Measurements from ENCODE around the gene FRMD4A. TPM values are rescaled to one million over a fixed set of nuclear protein-coding genes. Genes with fewer than 3 reads are reported as not detected.

FRMD4A gene
- total RNA-seq, 5 donors from 2014 or later (not counting 1 experiment from before 2014, with no cell fraction given): 1.3 to 1.8 (median 1.4) TPM

DNA sequence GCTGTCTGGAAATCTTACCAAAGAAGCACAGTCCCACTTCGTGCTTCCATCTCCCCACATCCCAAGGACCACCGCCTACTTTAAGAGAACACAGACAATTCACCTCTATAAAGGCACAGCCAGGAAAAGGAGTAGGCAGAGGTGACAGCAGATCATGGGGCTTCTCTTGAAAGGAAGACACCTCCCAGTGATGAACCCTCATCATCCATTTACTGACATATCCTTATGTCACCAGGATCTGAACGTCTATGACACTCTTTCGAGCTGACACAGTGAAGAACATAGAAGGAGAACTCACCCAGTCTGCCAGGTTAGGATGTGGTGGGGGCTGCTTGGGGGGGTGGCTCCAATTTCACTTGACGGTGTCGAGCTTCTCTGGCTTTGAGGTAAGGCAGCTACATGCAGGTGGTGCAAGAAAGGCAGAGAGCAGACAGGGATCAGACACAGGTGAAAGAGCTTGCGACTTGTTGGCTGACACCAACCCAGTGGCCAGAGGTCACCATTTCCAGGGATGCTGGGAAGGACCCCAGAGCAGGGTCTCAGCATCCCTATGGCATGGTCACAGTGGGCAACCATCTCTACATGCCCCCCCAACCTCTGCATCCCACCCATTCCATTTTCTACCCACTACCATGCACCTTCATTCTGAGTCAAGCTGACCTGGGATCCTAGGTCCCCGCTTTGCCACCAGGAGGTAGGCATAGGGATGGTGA lies 676.5 kb downstream of the FRMD4A start:
- 87% methylated on average over 7 of the region's 8 CpGs for WGBS (ENCODE audit: insufficient coverage)
- Histone ChIP-seq H3K27ac (ENCODE audit: low read length) (no peak overlapping the region), H3K27me3 (replicated peaks in 1 of 2; ENCODE audit: control insufficient read depth in 2 of 2, extremely low read depth in 1 of 2, insufficient read depth in 2 of 2, low read length in 1 of 2) (peaks cover 0 to 5% of the 10 kb centered on the region in 2 experiments), H3K4me1 (ENCODE audit: control insufficient read depth in 1 of 2, extremely low read depth in 1 of 2, insufficient read depth in 2 of 2, low read length in 2 of 2) (peaks cover 7 to 8% of the 10 kb centered on the region in 2 experiments), H3K4me3 (ENCODE audit: control insufficient read depth in 1 of 2, extremely low read depth in 1 of 2, low read length in 1 of 2) (no peak overlapping the region), H3K36me3 (ENCODE audit: control insufficient read depth in 2 of 2, extremely low read depth in 1 of 2, insufficient read depth in 1 of 2, low read length in 1 of 2) (peaks cover 0 to 6% of the 10 kb centered on the region in 2 donors), H3K9me3 (no peaks in the 10 kb centered on the region)
- Mint-ChIP-seq H3K27ac (no peak overlapping the region), H3K9me3 (no peaks in the 10 kb centered on the region), H3K27me3 (no peaks in the 10 kb centered on the region), H3K4me3 (no peak overlapping the region), H3K36me3 (peaks cover 17% of the 10 kb centered on the region), H3K4me1 (peaks cover 0 to 10% (median 3%) of the 10 kb centered on the region in 3 donors)
- POLR2A ChIA-PET: no interaction called here
- no peak for ATAC-seq (replicated peaks in 1 of 4)
- CTCF ChIA-PET: no interaction called here
- no peak for DNase-seq

DNA sequence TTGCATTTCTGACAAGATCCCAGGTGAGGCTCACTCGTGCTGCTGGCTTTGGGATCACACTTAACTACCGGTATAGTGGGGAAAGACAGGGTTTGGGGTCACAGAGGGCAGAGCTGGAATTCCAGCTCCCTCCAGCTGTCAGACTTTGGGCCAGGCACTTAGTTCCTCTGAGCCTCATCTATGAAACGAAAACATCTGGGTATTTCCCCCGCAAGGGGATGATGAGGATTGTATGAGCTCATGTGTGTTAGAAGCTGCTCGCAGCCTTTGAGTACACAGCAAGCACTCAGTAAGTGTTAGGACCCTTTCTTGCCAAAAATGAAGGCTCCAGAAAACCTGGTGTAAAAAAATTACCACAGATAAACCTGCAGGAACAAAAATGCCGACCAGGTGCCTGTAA lies 677.9 kb downstream of the FRMD4A start:
- peaks cover 24% of the 10 kb centered on the region for H3K36me3 Mint-ChIP-seq
- Histone ChIP-seq H3K4me3 (ENCODE audit: control insufficient read depth in 1 of 2, extremely low read depth in 1 of 2, low read length in 1 of 2) (no peak overlapping the region), H3K27ac (ENCODE audit: low read length) (no peak overlapping the region), H3K4me1 (ENCODE audit: control insufficient read depth in 1 of 2, extremely low read depth in 1 of 2, insufficient read depth in 2 of 2, low read length in 2 of 2) (peaks cover 0 to 4% of the 10 kb centered on the region in 2 experiments), H3K27me3 (replicated peaks in 1 of 2; ENCODE audit: control insufficient read depth in 2 of 2, extremely low read depth in 1 of 2, insufficient read depth in 2 of 2, low read length in 1 of 2) (no peaks in the 10 kb centered on the region), H3K9me3 (no peaks in the 10 kb centered on the region), H3K36me3 (ENCODE audit: control insufficient read depth in 2 of 2, extremely low read depth in 1 of 2, insufficient read depth in 1 of 2, low read length in 1 of 2) (peaks cover 3 to 6% of the 10 kb centered on the region in 2 donors)
- ChIA-PET CTCF (no interaction called here), POLR2A (no interaction called here)
- H3K4me1 Mint-ChIP-seq: peaks cover 9 to 11% (median 11%) of the 10 kb centered on the region in 3 donors
- no peaks in the 10 kb centered on the region for H3K9me3 Mint-ChIP-seq
- ATAC-seq (replicated peaks in 1 of 4) (no peak), DNase-seq (no peak)
- WGBS (ENCODE audit: insufficient coverage): 100% methylated on average over 2 of the region's 6 CpGs
- H3K4me3 Mint-ChIP-seq: no peak overlapping the region
- H3K27me3 Mint-ChIP-seq: no peaks in the 10 kb centered on the region
- H3K27ac Mint-ChIP-seq: no peak overlapping the region

DNA sequence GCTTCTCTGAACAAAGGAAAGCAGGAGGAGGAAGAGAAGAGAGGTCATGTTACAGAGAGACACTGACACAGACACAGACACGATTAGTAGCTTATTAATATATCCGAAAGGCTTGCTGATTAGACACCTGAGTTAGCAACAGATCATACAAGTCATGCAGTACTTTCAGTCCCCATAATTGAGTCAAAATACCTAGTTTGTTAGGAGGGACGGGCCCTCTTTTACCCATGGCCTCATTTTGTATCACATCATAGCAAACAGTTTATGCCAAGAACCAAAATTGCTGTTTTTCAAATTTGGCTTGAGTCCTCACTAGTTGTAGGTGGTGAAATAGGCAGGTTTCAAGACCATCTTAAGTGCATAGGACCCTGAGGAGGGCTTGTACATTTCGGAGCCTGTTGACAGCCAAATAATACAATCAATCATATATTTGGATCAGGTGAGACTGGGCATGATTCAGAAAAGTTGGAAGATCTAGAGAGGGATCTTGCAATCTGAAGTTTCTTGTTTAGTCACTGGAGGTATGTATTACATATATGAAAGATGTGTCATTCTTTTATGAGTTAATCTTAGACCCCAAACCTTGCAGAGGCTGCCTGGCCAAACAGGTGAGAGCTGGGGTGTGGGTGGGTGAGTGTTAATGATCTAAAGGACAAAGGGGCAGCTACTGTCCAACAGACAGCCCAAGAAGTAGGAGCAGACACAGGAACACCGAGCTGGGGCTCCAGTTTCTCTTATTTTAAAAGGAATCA lies 678.6 kb downstream of the FRMD4A start:
- no peak overlapping the region for H3K4me3 Mint-ChIP-seq
- no peaks in the 10 kb centered on the region for H3K27me3 Mint-ChIP-seq
- H3K27me3 ChIP-seq (replicated peaks in 1 of 2; ENCODE audit: control insufficient read depth in 2 of 2, extremely low read depth in 1 of 2, insufficient read depth in 2 of 2, low read length in 1 of 2): no peaks in the 10 kb centered on the region
- no peak overlapping the region for H3K4me3 ChIP-seq (ENCODE audit: control insufficient read depth in 1 of 2, extremely low read depth in 1 of 2, low read length in 1 of 2)
- H3K36me3 ChIP-seq (ENCODE audit: control insufficient read depth in 2 of 2, extremely low read depth in 1 of 2, insufficient read depth in 1 of 2, low read length in 1 of 2): peaks cover 3 to 6% of the 10 kb centered on the region in 2 donors
- DNase-seq (no peak), ATAC-seq (replicated peaks in 1 of 4) (no peak)
- peaks cover 26% of the 10 kb centered on the region for H3K36me3 Mint-ChIP-seq
- no peak overlapping the region for H3K27ac ChIP-seq (ENCODE audit: low read length)
- H3K4me1 ChIP-seq (ENCODE audit: control insufficient read depth in 1 of 2, extremely low read depth in 1 of 2, insufficient read depth in 2 of 2, low read length in 2 of 2): peaks cover 0 to 4% of the 10 kb centered on the region in 2 experiments
- 88% methylated on average over 3 of the region's 5 CpGs for WGBS (ENCODE audit: insufficient coverage)
- H3K9me3 ChIP-seq: no peaks in the 10 kb centered on the region
- H3K9me3 Mint-ChIP-seq: no peaks in the 10 kb centered on the region
- ChIA-PET CTCF (interaction anchor here (0.6 kb wide), 2 partner anchors 211 to 1690 kb away, joined by 3 read pairs; no protein-coding TSS in a partner anchor), POLR2A (interaction anchor here in 1 of 2 donors (0.5 kb wide), 1 partner anchor 132 kb away, joined by 6 read pairs; no protein-coding TSS in a partner anchor)
- no peak overlapping the region for H3K27ac Mint-ChIP-seq
- peaks cover 12 to 14% (median 14%) of the 10 kb centered on the region in 3 donors for H3K4me1 Mint-ChIP-seq

DNA sequence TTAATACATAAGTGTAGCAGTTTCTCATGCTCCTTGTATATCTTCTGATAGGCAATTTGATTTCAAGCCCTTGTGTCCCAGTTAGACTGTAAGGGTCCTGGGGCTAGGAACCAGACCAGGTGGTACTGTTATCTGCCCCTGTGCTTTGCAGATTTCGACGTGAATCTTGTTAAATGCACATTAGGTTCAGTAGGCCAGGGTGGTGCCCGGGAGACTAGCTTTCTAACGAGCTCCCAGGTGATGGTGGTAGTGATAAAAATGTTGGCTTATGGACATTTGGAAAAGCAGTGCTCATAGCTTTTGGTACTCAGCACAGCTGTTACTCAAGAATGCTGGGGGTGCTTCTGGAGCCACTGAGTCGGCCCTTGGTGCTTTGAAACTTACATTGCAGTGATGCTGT lies 679.8 kb downstream of the FRMD4A start:
- Histone ChIP-seq H3K27ac (ENCODE audit: low read length) (no peak overlapping the region), H3K4me1 (ENCODE audit: control insufficient read depth in 1 of 2, extremely low read depth in 1 of 2, insufficient read depth in 2 of 2, low read length in 2 of 2) (peaks cover 0 to 4% of the 10 kb centered on the region in 2 experiments), H3K27me3 (replicated peaks in 1 of 2; ENCODE audit: control insufficient read depth in 2 of 2, extremely low read depth in 1 of 2, insufficient read depth in 2 of 2, low read length in 1 of 2) (no peaks in the 10 kb centered on the region), H3K4me3 (ENCODE audit: control insufficient read depth in 1 of 2, extremely low read depth in 1 of 2, low read length in 1 of 2) (no peak overlapping the region), H3K9me3 (no peaks in the 10 kb centered on the region), H3K36me3 (ENCODE audit: control insufficient read depth in 2 of 2, extremely low read depth in 1 of 2, insufficient read depth in 1 of 2, low read length in 1 of 2) (peaks cover 8 to 17% of the 10 kb centered on the region in 2 donors)
- peaks cover 36% of the 10 kb centered on the region for H3K36me3 Mint-ChIP-seq
- ChIA-PET POLR2A (interaction anchor here in 1 of 2 donors (0.5 kb wide), 1 partner anchor 110 kb away, joined by 6 read pairs; no protein-coding TSS in a partner anchor), CTCF (interaction anchor here in 1 of 2 donors (0.5 kb wide), 1 partner anchor 33 kb away, joined by 3 read pairs; no protein-coding TSS in a partner anchor)
- no peaks in the 10 kb centered on the region for H3K9me3 Mint-ChIP-seq
- DNase-seq (no peak), ATAC-seq (replicated peaks in 1 of 4) (no peak)
- H3K27ac Mint-ChIP-seq: no peak overlapping the region
- peaks cover 12 to 14% (median 14%) of the 10 kb centered on the region in 3 donors for H3K4me1 Mint-ChIP-seq
- 70% methylated on average over 2 of the region's 5 CpGs for WGBS (ENCODE audit: insufficient coverage)
- no peaks in the 10 kb centered on the region for H3K27me3 Mint-ChIP-seq
- no peak overlapping the region for H3K4me3 Mint-ChIP-seq

DNA sequence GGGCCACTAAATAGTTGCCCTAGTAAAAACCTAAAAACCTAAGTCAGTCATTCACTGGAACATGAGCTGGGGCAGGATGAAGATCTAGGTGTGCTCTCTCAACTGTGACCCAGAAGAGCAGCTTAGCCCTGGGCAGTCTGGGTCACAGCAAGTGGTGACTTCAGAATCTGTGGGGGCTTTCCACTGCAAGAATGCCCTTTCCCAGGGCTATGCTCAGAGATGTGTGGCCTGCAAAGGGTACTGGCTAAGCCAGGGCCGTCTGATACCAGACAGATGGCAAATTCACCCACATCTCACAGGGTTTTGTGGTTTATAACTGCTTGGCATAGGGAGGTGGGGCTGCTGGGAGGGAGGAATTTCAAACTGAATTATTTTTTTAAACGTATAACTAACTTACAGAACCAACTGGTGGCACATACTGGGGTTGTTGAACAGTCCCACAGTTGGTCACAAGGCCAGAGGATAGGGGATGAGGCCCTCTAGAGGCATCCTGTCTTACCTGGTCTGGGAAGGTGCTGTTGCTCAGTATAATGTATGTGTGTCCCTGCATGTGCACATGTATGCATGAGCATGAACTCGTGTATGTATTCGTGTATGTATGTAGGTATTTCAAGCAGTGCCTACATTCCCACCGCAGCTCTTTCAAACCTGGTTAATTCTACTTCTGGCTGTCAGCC lies 680.7 kb downstream of the FRMD4A start:
- Mint-ChIP-seq H3K27ac (no peak overlapping the region), H3K4me3 (no peak overlapping the region), H3K9me3 (no peaks in the 10 kb centered on the region), H3K27me3 (no peaks in the 10 kb centered on the region), H3K36me3 (peaks cover 43% of the 10 kb centered on the region), H3K4me1 (peaks cover 12 to 14% (median 14%) of the 10 kb centered on the region in 3 donors)
- Histone ChIP-seq H3K27me3 (replicated peaks in 1 of 2; ENCODE audit: control insufficient read depth in 2 of 2, extremely low read depth in 1 of 2, insufficient read depth in 2 of 2, low read length in 1 of 2) (no peaks in the 10 kb centered on the region), H3K27ac (ENCODE audit: low read length) (no peak overlapping the region), H3K4me3 (ENCODE audit: control insufficient read depth in 1 of 2, extremely low read depth in 1 of 2, low read length in 1 of 2) (no peak overlapping the region), H3K4me1 (ENCODE audit: control insufficient read depth in 1 of 2, extremely low read depth in 1 of 2, insufficient read depth in 2 of 2, low read length in 2 of 2) (peaks cover 0 to 4% of the 10 kb centered on the region in 2 experiments), H3K36me3 (ENCODE audit: control insufficient read depth in 2 of 2, extremely low read depth in 1 of 2, insufficient read depth in 1 of 2, low read length in 1 of 2) (peaks cover 9 to 26% of the 10 kb centered on the region in 2 donors), H3K9me3 (no peaks in the 10 kb centered on the region)
- WGBS (ENCODE audit: insufficient coverage): 33% methylated on average over 1 of the region's 5 CpGs
- DNase-seq (no peak), ATAC-seq (replicated peaks in 1 of 4) (no peak)
- POLR2A ChIA-PET: no interaction called here
- CTCF ChIA-PET: no interaction called here

DNA sequence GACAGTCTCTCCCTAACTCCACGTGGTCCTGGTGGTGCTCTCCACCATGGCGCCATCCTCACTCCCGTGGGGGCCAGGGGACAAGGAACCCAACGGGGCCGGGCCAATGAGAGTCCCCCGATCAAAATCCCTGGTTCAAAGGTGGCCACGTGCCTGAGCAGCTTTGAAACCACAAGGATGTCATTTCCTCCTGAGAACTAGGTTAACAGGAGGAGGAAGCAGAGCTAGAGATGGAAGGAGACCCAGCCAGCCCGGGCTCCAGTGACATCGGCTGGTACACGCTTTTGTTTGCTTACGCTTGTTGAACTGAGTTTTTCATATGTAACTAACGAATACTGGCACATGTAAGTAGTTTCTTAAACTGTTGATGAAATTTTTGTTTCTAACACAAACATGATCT lies 682.3 kb downstream of the FRMD4A start:
- Histone ChIP-seq H3K9me3 (no peaks in the 10 kb centered on the region), H3K4me1 (ENCODE audit: control insufficient read depth in 1 of 2, extremely low read depth in 1 of 2, insufficient read depth in 2 of 2, low read length in 2 of 2) (peaks cover 0 to 4% of the 10 kb centered on the region in 2 experiments), H3K27me3 (replicated peaks in 1 of 2; ENCODE audit: control insufficient read depth in 2 of 2, extremely low read depth in 1 of 2, insufficient read depth in 2 of 2, low read length in 1 of 2) (no peaks in the 10 kb centered on the region), H3K27ac (ENCODE audit: low read length) (no peak overlapping the region), H3K4me3 (ENCODE audit: control insufficient read depth in 1 of 2, extremely low read depth in 1 of 2, low read length in 1 of 2) (no peak overlapping the region), H3K36me3 (ENCODE audit: control insufficient read depth in 2 of 2, extremely low read depth in 1 of 2, insufficient read depth in 1 of 2, low read length in 1 of 2) (peaks cover 11 to 28% of the 10 kb centered on the region in 2 donors)
- no peak overlapping the region for H3K27ac Mint-ChIP-seq
- peak in 3 of 35 experiments; percentile 6 to 14 (median 12) for DNase-seq
- peaks cover 12 to 14% (median 14%) of the 10 kb centered on the region in 3 donors for H3K4me1 Mint-ChIP-seq
- no peak overlapping the region for H3K4me3 Mint-ChIP-seq
- H3K9me3 Mint-ChIP-seq: no peaks in the 10 kb centered on the region
- 60% methylated on average over 10 of the region's 12 CpGs for WGBS (ENCODE audit: insufficient coverage)
- ChIA-PET CTCF (no interaction called here), POLR2A (no interaction called here)
- H3K36me3 Mint-ChIP-seq: peaks cover 51% of the 10 kb centered on the region
- H3K27me3 Mint-ChIP-seq: no peaks in the 10 kb centered on the region
- peak in 2 of 4 experiments; percentile 55 to 58 for ATAC-seq (replicated peaks in 1 of 4)
